Amniotic stem cell (primary cell): ENCODE data around the gene IL36A.

ENCODE experiments used
- DNase-seq: peaks from one replicate; lab custom pipeline; 2025; lab: John Stamatoyannopoulos, UW

The IL36A gene

GRCh38 chr2:113007250-113007649 lies 2.0 kb downstream of the IL36A start:
- DNase-seq = no peak

GRCh38 chr2:113009622-113010021 lies 4.4 kb downstream of the IL36A start:
- DNase-seq = no peak

DNA sequence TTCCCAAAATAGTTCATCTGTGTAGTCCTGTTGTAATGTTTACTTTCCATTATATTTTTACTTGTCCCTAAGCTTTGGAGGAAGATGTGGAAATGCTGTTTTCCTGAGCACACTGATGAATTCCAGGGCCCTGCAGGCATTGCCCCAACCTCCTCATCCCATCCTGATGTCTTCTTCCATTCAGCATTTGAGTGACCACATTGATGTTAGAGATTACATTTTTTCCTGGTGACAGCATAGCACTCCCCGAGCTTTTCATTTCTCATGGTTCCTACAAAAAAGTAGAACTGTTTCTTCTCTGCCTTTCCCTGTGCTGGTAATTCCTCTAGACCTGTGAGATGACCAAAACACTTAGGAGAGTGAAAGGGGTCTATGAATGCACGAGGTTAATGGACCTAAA lies 4.8 kb downstream of the IL36A start:
- no peak for DNase-seq

GRCh38 chr2:113011108-113011507 lies 5.8 kb downstream of the IL36A start:
- no peak for DNase-seq

GRCh38 chr2:113012436-113013335 lies 7.4 kb downstream of the IL36A start:
- no peak for DNase-seq

DNA sequence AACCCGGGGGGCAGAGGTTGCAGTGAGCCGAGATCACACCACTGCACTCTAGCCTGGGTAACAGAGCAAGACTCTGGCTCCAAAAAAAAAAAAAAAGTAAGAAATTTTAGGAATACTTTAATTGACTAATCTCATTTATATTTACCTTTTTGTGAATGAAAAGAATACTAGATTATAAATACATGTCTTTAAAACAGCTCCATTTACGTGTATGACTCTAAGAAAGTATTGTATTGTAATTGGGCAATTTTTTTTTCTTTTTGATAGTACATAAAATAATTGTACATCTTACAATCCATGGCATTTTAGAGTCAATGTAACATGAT lies 8.0 kb downstream of the IL36A start:
- no peak for DNase-seq

- DNase-seq = no peak
These were observed 8.8 kb downstream of the IL36A start for GRCh38 chr2:113014067-113014466.

GRCh38 chr2:113015042-113015441 lies 9.8 kb downstream of the IL36A start:
- DNase-seq = no peak

DNA sequence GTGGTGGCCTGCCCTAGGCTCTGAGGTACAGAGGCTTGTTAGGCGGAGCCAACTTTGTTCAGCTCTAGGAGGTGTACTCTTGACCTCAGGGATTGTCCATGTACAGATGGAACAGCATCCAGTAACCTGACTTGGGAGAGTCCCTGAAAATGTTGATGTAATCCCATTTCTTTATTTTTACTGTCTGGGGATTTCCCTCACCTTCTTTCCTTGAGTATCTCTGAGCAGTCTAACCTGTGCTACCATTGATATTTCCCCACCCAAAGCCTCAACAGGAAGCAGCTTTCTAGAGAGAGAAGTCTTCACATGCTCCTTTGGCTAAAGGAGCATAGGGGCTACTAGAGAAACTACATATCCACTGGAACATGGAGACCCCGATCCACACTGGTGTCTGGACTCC lies 10.4 kb downstream of the IL36A start:
- DNase-seq = no peak

GRCh38 chr2:113018509-113018908 lies 13.2 kb downstream of the IL36A start:
- no peak for DNase-seq

GRCh38 chr2:113021312-113021711 lies 16.1 kb downstream of the IL36A start:
- DNase-seq = no peak

- DNase-seq = no peak
These were observed 19.5 kb downstream of the IL36A start for GRCh38 chr2:113024764-113025163.

DNA sequence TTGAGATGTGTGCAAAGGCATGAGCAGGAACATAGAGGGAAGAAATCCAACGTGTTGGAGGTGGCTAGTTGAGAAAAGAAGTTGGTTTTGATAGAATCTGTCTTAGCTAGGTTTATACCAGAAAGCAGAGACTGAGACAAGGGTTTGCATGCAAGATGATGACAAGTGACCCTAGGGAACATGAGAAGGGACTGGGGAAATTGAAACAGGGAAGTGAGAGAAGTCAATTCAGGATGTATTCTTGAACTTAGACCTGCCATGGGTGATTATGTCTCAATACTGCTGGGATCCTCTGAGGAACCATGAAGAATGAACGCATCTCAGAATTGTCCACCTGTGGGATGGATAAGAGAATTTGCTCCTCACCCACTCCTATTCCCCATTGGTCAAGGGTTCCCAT lies 20.5 kb downstream of the IL36A start:
- DNase-seq = no peak

GRCh38 chr2:113027691-113028090 lies 22.4 kb downstream of the IL36A start:
- DNase-seq = no peak

DNA sequence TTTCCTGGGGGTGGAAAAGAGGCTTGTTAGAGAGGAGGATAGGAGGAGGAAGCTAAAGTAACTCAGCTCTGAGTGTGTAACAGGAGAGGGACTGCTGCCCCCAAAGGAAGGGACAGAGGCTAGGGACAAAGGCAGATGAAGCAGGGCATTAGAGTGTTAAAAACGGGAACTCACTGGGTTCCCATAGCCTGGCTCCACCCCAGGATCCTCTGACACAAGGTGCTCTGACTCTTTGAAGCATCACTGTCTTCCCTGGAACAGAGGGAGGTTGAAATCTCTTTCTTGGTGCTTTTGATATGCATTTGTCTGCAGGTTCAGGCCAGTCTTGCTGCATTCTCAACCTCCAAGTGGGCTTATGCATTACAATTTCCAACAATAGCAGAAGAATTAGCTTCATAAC lies 22.9 kb downstream of the IL36A start:
- DNase-seq = no peak

DNA sequence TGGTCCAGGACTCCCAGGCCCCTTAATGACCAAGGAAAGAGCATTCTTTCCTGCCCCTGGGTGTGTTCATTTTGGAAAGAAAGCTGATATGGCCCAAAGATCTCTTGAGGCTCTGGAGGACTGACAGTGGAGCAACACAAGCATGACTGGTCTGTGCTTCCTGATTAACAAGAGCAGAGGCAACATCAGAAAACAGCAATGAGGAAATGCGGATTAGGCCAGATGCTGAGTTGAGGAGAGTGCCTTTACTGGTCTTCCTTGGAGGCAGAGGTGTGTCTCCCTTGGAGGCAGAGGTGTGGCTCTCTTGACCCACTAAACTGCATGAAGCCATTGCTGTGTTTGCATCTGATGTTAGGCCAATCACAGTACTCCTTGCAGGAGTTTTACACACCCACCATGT lies 27.5 kb downstream of the IL36A start:
- DNase-seq = no peak

DNA sequence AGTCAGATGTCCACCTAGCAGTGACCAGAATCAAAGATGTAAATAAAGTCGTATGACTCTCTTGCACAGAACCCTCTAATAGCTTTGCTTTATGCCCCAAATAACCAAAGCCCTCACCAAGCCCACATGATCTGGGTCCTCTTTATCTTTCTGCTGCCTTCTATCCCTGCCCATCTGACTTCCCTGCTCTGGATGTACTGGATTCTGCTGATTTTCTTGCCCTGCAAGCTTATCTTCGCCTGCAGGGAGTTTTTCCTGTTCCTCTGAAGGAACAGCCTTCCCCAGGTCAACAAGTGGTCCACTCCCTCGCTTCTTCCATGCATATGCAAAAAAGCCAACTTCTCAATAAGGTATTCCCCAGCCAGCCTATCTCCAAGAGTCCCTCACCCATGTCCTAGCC lies 28.8 kb downstream of the IL36A start:
- no peak for DNase-seq

- no peak for DNase-seq
These were observed 31.5 kb downstream of the IL36A start for GRCh38 chr2:113036763-113037162.

DNA sequence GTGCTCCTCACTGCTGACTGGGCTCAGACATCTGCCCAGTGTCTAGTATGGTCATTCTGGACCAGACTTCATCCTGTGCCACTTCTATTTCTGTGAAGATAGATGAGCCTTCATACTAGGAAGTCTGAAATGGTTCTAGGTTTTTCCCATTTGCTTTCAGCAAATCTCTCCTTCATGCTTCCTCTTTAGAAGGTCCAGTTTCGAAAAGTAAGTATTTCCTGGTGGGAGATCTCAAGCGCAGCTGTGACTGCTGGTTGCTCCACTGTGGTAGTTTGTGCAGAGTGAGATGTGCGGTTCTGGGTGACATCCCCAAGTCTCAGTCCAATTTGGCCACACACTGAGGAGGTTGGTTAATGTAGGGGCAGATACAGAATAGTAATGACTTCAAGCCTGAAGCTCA lies 33.0 kb downstream of the IL36A start:
- no peak for DNase-seq

GRCh38 chr2:113039158-113039557 lies 33.9 kb downstream of the IL36A start:
- DNase-seq = no peak

- no peak for DNase-seq
These were observed 34.5 kb downstream of the IL36A start for GRCh38 chr2:113039719-113040118.

DNA sequence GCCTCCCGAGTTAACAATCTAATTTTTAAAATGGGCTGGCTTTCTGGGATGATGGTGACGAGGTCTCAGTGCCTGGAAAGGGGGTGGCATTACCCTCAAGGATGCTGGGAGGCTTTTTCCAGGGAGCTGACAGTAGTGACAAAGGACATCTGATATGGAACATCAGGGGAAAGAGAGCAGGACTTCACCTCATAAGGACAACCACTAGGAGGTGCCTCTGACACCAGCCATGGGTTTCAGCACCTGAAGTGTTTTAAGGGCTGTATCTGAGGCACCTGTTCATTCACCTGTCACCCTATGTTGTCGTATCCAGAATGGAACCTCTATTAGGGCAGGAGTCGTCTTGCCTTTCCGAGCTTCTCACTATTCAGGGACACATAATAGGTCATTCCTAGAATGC lies 36.6 kb downstream of the IL36A start:
- no peak for DNase-seq

DNA sequence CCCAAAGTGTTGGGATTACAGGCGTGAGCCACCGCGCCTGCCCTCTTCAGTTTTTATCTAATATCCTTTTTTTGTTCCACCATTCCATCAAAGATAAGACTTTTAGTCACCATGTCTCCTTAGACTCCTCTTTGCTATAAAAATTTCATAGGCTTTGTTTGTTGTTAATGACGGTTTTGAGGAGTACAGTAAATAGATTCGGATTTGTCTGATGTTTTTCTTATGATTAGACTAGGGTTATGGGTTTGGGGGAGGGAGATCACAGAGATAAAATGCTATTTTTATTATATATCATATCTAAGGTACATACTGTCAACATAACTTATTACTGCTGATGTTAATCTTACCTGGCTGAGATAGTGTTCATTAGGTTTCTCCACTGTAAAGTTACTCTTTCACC lies 41.2 kb downstream of the IL36A start:
- DNase-seq = no peak
